ENCODE data around the gene SDK1. TPM values are rescaled to one million over a fixed set of nuclear protein-coding genes. Genes with fewer than 3 reads are reported as not detected.

Gene SDK1
- total RNA-seq, 2 experiments from 2014 or later = 0.19 to 0.36 TPM

DNA sequence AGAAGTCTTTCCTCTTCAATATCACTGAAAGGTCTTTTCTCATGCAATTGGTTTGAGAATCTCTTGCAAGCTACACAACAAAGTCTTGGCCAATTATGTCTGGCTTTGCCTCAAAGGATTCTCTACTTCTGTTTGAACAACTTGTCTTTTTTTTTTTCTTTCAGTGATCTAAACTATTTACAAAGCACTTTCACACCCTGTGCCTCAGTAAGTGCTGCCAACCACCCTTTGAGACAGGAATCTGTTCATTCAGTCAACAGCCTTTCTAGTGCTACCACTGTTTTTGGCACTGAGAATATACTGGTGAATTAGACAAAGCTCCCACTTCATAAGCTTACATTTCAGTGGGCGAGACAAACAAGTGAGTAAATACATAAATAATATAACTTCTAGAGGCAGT is 26.9 kb upstream of the SDK1 start:
- no peak for TF ChIP-seq EZH2phosphoT487 (IDR thresholded peaks at IDR 0.05; ENCODE audit: borderline replicate concordance, low read depth, low read length)
- TF ChIP-seq, protein P1, sequence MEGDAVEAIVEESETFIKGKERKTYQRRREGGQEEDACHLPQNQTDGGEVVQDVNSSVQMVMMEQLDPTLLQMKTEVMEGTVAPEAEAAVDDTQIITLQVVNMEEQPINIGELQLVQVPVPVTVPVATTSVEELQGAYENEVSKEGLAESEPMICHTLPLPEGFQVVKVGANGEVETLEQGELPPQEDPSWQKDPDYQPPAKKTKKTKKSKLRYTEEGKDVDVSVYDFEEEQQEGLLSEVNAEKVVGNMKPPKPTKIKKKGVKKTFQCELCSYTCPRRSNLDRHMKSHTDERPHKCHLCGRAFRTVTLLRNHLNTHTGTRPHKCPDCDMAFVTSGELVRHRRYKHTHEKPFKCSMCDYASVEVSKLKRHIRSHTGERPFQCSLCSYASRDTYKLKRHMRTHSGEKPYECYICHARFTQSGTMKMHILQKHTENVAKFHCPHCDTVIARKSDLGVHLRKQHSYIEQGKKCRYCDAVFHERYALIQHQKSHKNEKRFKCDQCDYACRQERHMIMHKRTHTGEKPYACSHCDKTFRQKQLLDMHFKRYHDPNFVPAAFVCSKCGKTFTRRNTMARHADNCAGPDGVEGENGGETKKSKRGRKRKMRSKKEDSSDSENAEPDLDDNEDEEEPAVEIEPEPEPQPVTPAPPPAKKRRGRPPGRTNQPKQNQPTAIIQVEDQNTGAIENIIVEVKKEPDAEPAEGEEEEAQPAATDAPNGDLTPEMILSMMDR (conservative IDR thresholded peaks at IDR 0.05; ENCODE audit: low read length) = no peak
- no peak for DNase-seq (ENCODE audit: low spot score)
- ChIA-PET POLR2A (no interaction called here), CTCF (ENCODE audit: unreplicated experiment) (interaction anchor here (0.6 kb wide), 1 partner anchor 777 kb away, joined by 3 read pairs; no protein-coding TSS in a partner anchor)
- intact Hi-C loops (cut with micrococcal nuclease; ENCODE audit: unreplicated experiment) = no loop called here
- H3K36me3 ChIP-seq (ENCODE audit: insufficient read depth, low read length) = no peaks in the 10 kb centered on the region
- H3K79me2 ChIP-seq (ENCODE audit: insufficient read depth, low read depth, low read length) = no peaks in the 10 kb centered on the region
- no peak overlapping the region for H2AFZ ChIP-seq (ENCODE audit: low read length)
- H3K4me2 ChIP-seq (ENCODE audit: low read length) = no peak overlapping the region
- no peaks in the 10 kb centered on the region for H3K9me3 ChIP-seq (ENCODE audit: low read length)
- H3K4me3 ChIP-seq (ENCODE audit: low read depth, low read length, poor library complexity, severe bottlenecking) = no peak overlapping the region
- no peaks in the 10 kb centered on the region for H3K9me2 ChIP-seq (ENCODE audit: insufficient read depth, low read length)
- no peak overlapping the region for H3K27ac ChIP-seq (ENCODE audit: low read depth, low read length, poor library complexity, severe bottlenecking)
- BruUV-seq (replicated peaks) = no TSS peak
- no peaks in the 10 kb centered on the region for H3K4me1 ChIP-seq (ENCODE audit: insufficient read depth, low read length, poor library complexity, severe bottlenecking)
- H4K20me1 ChIP-seq (ENCODE audit: insufficient read depth, low read length) = no peaks in the 10 kb centered on the region

DNA sequence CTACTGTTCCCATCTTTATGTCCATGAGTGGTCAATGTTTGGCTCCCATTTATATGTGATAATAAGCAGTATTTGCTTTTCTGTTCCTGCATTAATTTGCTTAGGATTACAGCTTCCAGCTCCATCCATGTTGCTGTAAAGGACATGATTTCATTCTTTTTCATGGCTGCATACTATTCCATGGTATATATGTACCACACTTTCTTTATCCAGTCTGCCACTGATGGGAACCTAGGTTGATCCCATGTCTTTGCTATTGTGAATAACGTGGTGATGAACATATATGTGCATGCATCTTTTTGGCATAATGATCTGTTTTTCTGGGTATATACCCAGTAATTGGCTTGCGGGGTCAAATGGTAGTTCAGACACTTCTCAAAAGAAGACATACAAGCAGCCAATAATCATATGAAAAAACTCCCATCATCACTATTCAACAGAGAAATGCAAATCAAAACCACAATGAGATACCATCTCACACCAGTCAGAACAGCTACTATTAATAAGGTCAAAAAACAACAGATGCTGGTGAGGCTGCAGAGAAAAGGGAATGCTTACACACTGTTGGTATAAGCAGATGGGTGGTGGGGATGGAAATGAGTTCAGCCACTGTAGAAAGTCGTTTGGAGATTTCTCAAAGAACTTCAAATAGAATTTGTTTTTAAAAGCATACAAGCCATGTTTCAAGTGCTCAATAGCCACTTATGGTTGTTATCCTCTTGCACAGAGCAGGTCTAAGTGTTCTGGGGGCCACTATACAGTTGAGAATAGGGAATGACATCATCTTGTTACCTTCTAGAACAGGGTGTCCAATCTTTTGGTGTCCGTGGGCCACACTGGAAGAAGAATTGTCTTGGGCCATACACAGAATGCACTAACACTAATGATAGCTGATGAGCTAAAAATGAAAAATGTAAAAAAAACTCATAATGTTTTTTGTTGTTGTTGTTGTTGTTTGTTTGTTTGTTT is 23.2 kb upstream of the SDK1 start:
- Histone ChIP-seq H4K20me1 (ENCODE audit: insufficient read depth, low read length) (no peaks in the 10 kb centered on the region), H3K9me2 (ENCODE audit: insufficient read depth, low read length) (no peaks in the 10 kb centered on the region), H3K9me3 (ENCODE audit: low read length) (no peaks in the 10 kb centered on the region), H3K4me3 (ENCODE audit: low read depth, low read length, poor library complexity, severe bottlenecking) (no peak overlapping the region), H3K27ac (ENCODE audit: low read depth, low read length, poor library complexity, severe bottlenecking) (no peak overlapping the region), H3K36me3 (ENCODE audit: insufficient read depth, low read length) (no peaks in the 10 kb centered on the region), H3K4me2 (ENCODE audit: low read length) (no peak overlapping the region), H3K4me1 (ENCODE audit: insufficient read depth, low read length, poor library complexity, severe bottlenecking) (no peaks in the 10 kb centered on the region), H2AFZ (ENCODE audit: low read length) (no peak overlapping the region), H3K79me2 (ENCODE audit: insufficient read depth, low read depth, low read length) (no peaks in the 10 kb centered on the region)
- ChIA-PET POLR2A (no interaction called here), CTCF (ENCODE audit: unreplicated experiment) (no interaction called here)
- intact Hi-C loops (cut with micrococcal nuclease; ENCODE audit: unreplicated experiment) = no loop called here
- BruUV-seq (replicated peaks) = no TSS peak
- DNase-seq (ENCODE audit: low spot score) = no peak
- TF ChIP-seq EZH2phosphoT487 (IDR thresholded peaks at IDR 0.05; ENCODE audit: borderline replicate concordance, low read depth, low read length) = no peak
- TF ChIP-seq, protein P1 (conservative IDR thresholded peaks at IDR 0.05; ENCODE audit: low read length) = no peak

Measured in OCI-LY7 (cell line).